Neuron (in vitro differentiated cells): ENCODE data around the gene PRR12.

Experiments
- H2AFZ ChIP-seq: one replicate; pipeline ENCODE4 v1.6.1; 2013; ENCODE audit warnings: low read depth, mild to moderate bottlenecking, inconsistent platforms, low read length, moderate library complexity
- H3K27me3 ChIP-seq: one replicate; pipeline ENCODE4 v1.6.1; 2013; ENCODE audit warnings: low read length; ENCODE audit not compliant: insufficient read depth
- H3K36me3 ChIP-seq: one replicate; pipeline ENCODE4 v1.6.1; 2013; ENCODE audit warnings: low read length; ENCODE audit not compliant: insufficient read depth
- H3K4me1 ChIP-seq: one replicate; pipeline ENCODE4 v1.6.1; 2013; ENCODE audit warnings: low read length; ENCODE audit not compliant: insufficient read depth
- H3K4me3 ChIP-seq: 2 replicates; pipeline ENCODE4 v1.5.1; 2013; ENCODE audit warnings: mild to moderate bottlenecking, low read length, moderate library complexity
- H3K9me3 ChIP-seq: one replicate; pipeline ENCODE4 v1.6.1; 2013; ENCODE audit warnings: low read length

The PRR12 gene

GRCh38 chr19:49590971-49591730, at the start of gene PRR12:
TSS of gene PRR12 (plus strand) at chr19:49591182. CDS start at chr19:49591655, 473 bp downstream.
- H3K9me3 ChIP-seq: no peaks in the 10 kb centered on the region
- H3K4me1 ChIP-seq: peaks cover 24% of the 10 kb centered on the region

GRCh38 chr19:49541914-49542313, 49.1 kb upstream of the PRR12 start:
- no peak overlapping the region for H2AFZ ChIP-seq

More at GRCh38 chr19:49590971-49591730, at the start of gene PRR12:
- H2AFZ ChIP-seq: peak within 1 kb of the TSS; percentile 64
- H3K4me3 ChIP-seq: peak within 1 kb of the TSS; percentile 100
- H3K27me3 ChIP-seq: no peaks in the 10 kb centered on the region
- H3K36me3 ChIP-seq: peaks cover 18% of the 10 kb centered on the region

GRCh38 chr19:49542446-49542845, 48.5 kb upstream of the PRR12 start:
- Histone ChIP-seq H3K27me3 (no peaks in the 10 kb centered on the region), H3K4me3 (no peak overlapping the region), H2AFZ (no peak overlapping the region), H3K4me1 (no peaks in the 10 kb centered on the region), H3K36me3 (peaks cover 9% of the 10 kb centered on the region), H3K9me3 (no peaks in the 10 kb centered on the region)

More at GRCh38 chr19:49541914-49542313, 49.1 kb upstream of the PRR12 start:
- Histone ChIP-seq H3K27me3 (no peaks in the 10 kb centered on the region), H3K4me3 (no peak overlapping the region), H3K36me3 (peaks cover 13% of the 10 kb centered on the region), H3K9me3 (no peaks in the 10 kb centered on the region), H3K4me1 (no peaks in the 10 kb centered on the region)

- Histone ChIP-seq H3K36me3 (peaks cover 9% of the 10 kb centered on the region), H2AFZ (no peak overlapping the region), H3K9me3 (no peaks in the 10 kb centered on the region), H3K27me3 (no peaks in the 10 kb centered on the region), H3K4me1 (no peaks in the 10 kb centered on the region), H3K4me3 (no peak overlapping the region)
Measured at GRCh38 chr19:49543032-49543431, 48.0 kb upstream of the PRR12 start.

DNA sequence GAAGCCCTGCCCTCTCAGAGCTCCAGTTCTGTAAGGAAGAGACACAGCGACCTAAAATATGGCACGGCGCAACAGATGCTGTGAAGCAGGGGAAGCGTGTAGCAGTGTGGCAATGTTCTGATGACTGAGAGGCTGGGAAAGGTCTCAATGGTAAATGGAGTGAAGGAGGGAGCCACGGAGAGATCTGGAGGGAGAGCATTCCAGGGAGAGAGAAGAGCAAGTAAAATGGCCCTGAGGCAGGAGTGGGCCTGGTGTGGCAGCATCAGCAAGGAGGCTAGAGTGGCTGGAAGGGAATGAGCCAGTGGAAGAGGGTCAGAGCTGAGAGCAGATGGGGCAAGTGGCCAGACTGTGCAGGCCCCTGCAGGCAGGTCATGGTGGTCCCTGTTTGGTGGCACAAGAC, 46.8 kb upstream of the PRR12 start:
- Histone ChIP-seq H3K4me3 (no peak overlapping the region), H3K4me1 (no peaks in the 10 kb centered on the region), H3K36me3 (peaks cover under 1% of the 10 kb centered on the region), H3K9me3 (no peaks in the 10 kb centered on the region), H3K27me3 (no peaks in the 10 kb centered on the region), H2AFZ (no peak overlapping the region)

DNA sequence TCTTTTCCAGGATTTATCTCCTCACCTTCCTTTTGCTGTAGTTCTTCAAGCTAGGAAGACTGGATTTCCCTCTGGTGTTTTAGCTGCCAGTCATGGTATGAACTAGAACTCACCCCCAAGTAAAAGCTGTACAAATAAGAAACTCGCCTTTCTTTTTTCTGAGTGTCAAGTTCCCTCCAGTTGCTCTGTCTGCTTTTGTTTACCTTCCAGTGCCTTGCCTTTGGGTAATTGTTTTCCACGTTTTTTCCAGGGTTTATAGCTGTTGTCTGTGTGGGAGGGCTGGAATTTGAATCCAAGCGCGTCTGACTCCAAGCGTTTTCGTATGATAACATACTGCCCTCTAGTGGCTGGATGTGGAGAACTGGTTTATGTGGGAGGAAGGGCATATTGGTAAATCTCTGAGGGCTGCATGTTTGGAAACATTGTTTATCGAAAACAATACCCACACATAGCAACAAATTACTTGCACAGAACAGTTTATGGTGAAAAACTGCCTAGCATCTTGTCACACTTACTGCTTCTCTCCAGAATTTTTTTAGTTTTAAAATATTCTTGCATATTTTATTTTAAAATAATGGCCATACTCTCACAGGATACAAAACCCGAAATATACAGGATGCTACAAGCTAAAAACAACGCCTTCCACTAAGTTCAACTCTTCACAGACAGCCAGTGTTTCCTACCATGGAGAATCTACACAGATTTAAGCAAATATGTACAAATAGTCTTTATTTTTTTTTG, 44.0 kb upstream of the PRR12 start:
- no peak overlapping the region for H3K4me3 ChIP-seq
- no peaks in the 10 kb centered on the region for H3K9me3 ChIP-seq
- no peaks in the 10 kb centered on the region for H3K4me1 ChIP-seq
- H3K36me3 ChIP-seq: no peaks in the 10 kb centered on the region
- no peaks in the 10 kb centered on the region for H3K27me3 ChIP-seq
- no peak overlapping the region for H2AFZ ChIP-seq

DNA sequence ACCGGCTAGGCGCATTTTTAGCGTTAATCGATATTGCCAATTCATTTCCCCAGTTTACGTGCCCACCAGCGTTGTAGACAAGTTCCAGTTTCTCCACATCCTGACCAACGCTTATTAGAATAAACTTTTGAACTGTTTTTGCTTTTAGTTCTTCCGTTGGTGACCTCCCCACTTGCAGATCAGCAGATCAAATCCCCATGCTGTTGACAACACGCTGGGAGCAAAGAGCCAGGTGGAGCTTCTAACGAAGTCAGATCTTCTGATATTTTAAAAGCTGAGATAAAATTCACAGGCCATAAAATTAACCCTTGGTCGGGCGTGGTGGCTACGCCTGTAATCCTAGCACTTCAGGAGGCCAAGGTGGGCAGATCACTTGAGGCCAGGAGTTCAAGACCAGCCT, 41.9 kb upstream of the PRR12 start:
- H3K9me3 ChIP-seq: no peaks in the 10 kb centered on the region

DNA sequence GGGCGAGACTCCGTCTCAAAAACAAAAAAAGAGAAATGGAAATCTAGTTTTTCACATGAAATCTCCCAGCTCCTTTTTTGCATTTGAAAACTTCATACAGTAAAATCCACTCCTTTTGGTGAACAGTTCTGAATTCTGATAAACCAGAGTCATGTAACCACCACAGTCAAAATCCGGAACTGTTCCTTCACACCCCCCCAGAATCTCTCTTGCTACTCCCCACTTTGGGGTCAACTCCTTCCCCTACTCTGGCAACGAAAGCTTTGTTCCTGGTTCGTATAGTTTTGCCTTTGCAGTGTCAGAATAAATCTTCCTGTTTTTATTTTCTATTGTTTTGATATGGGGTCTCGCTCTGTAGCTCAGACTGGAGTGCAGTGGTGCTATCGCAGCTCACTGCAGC, 39.5 kb upstream of the PRR12 start:
- Histone ChIP-seq H3K4me3 (no peak overlapping the region), H2AFZ (no peak overlapping the region), H3K9me3 (no peaks in the 10 kb centered on the region), H3K36me3 (peaks cover 19% of the 10 kb centered on the region), H3K27me3 (no peaks in the 10 kb centered on the region), H3K4me1 (no peaks in the 10 kb centered on the region)

More for the DNA sequence above, 41.9 kb upstream of the PRR12 start:
- Histone ChIP-seq H2AFZ (no peak overlapping the region), H3K4me1 (no peaks in the 10 kb centered on the region), H3K27me3 (no peaks in the 10 kb centered on the region), H3K36me3 (peaks cover 2% of the 10 kb centered on the region), H3K4me3 (no peak overlapping the region)

DNA sequence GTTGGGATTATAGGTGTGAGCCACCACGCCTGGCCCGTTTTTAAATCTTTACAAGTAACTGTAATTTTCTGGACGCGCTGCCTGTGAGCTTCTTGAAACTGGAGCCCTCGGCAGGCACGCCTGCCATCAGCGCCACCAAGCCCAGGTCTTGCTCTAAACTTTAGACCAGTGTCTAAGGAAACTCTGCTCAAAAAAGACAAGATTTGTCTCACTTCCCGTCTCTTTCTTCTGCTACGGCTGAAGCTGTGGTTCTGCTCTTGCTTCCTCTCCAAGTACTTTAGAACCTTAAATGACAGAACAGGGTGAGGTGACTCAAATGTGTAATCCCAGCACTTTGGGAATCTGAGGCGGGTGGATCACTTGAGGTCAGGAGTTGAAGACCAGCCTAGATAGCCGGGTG, 38.2 kb upstream of the PRR12 start:
- no peaks in the 10 kb centered on the region for H3K9me3 ChIP-seq
- no peak overlapping the region for H2AFZ ChIP-seq
- H3K36me3 ChIP-seq: peaks cover 30% of the 10 kb centered on the region
- H3K4me3 ChIP-seq: no peak overlapping the region
- no peaks in the 10 kb centered on the region for H3K4me1 ChIP-seq
- H3K27me3 ChIP-seq: no peaks in the 10 kb centered on the region

DNA sequence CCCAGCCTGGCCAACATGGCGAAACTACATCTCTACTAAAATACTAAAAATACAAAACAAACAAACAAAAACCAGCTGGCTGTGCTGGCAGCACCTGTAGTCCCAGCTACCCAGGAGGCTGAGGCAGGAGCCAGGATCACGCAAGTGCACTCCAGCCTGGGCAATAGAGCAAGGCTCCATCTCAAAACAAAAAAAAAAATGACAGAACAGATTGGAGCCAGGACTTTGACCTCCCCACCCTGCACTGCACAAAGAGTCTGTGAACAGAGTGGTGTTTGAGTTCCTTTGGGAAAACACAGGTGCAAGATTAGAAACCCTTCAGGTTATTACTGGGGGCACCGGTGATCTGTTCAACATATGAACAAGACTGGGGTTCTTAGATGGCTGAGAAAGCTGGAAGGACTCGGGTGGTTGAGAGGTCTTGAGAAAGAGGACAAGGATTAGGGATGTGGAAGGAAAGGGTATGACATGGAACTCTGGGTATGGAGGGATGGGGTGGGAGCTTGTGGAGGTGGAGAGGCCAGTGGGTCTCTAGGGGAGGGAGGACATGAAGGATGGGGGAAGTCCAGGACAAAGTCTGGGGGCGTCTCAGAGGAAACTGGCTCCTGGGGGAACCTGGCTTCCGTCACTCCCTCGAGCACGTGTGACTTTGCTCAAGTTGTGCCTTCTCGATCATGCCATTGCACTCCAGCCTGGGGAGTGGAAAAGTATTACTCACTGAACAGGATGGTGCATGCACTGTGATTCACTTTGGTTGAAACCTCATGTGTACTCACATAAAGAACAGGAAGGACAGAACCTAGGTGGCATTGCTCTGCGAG, 37.3 kb upstream of the PRR12 start:
- no peaks in the 10 kb centered on the region for H3K9me3 ChIP-seq
- H3K36me3 ChIP-seq: peaks cover 35% of the 10 kb centered on the region
- H3K27me3 ChIP-seq: no peaks in the 10 kb centered on the region
- no peaks in the 10 kb centered on the region for H3K4me1 ChIP-seq
- H3K4me3 ChIP-seq: no peak overlapping the region
- no peak overlapping the region for H2AFZ ChIP-seq

GRCh38 chr19:49554701-49555181, 36.2 kb upstream of the PRR12 start:
- no peak overlapping the region for H2AFZ ChIP-seq
- no peaks in the 10 kb centered on the region for H3K27me3 ChIP-seq
- peaks cover 46% of the 10 kb centered on the region for H3K36me3 ChIP-seq
- no peaks in the 10 kb centered on the region for H3K4me1 ChIP-seq
- H3K9me3 ChIP-seq: no peaks in the 10 kb centered on the region
- H3K4me3 ChIP-seq: no peak overlapping the region

DNA sequence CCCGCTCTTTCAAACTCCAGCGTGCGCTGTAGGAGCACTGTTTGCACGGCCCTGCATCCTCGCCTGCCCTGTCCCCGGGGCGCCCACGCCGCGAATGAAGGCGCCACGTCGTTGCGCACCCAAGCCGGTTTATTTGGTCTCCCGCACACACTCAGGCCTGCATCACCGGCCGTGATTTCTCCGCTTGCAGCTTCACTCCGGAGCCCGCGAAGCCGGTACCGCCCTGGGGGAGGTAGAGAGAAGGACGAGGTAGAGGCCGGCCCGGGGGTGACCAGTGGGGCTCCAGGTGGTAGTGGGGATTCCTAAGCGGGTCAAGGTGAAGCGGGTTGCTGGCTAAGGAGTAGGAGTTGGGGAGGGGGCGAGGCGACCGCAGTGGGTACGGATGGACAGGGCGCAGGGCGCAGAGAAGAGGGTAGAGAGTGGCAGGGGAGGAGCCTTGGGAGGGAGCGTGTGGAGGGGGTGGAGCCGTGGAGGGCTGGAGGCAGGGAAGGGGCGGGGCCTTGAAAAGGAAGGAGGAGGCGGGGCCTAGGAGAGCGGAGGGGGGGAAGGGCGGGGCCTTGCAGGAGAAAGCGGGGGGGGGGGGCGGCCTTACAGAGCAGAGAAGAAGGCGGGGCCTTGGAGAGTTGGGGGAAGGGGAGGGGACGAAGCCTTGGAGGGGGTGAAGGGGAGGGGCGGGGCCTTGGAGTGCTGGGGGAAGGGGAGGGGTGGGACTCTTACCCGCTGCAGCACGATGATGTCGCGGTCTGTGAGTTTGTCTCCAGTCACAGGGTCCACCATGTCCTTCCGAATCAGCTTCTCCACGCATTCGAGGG, 35.2 kb upstream of the PRR12 start:
- no peaks in the 10 kb centered on the region for H3K4me1 ChIP-seq
- H3K36me3 ChIP-seq: peaks cover 53% of the 10 kb centered on the region
- H3K9me3 ChIP-seq: no peaks in the 10 kb centered on the region
- no peaks in the 10 kb centered on the region for H3K27me3 ChIP-seq
- no peak overlapping the region for H3K4me3 ChIP-seq
- H2AFZ ChIP-seq: no peak overlapping the region
